MM.1S (cell line): ENCODE results near the gene COL4A3.

Experiments used
- DNase-seq: peaks from one replicate; pipeline ENCODE4 v3.0.0-alpha.2; 2015
- H2AFZ ChIP-seq: fragments of 300-600 bp; sonication (generic); 2 replicates; pipeline ENCODE4 v1.6.0; 2016; ENCODE audit warnings: antibody characterized with exemption, low read length
- H3F3A ChIP-seq: fragments of 300-600 bp; sonication (generic); 2 replicates; pipeline ENCODE4 v1.6.1; 2016; ENCODE audit warnings: mild to moderate bottlenecking, antibody characterized with exemption, low read length, moderate library complexity, mixed read lengths; ENCODE audit not compliant: insufficient read depth
- H3K27ac ChIP-seq: fragments of 300-600 bp; sonication (generic); 2 replicates; pipeline ENCODE4 v1.5.1; 2016; ENCODE audit warnings: mild to moderate bottlenecking, low read length
- H3K27me3 ChIP-seq: fragments of 300-600 bp; sonication (generic); replicated peaks from 2 replicates; pipeline ENCODE4 v1.6.0; 2016; ENCODE audit warnings: low read length; ENCODE audit not compliant: insufficient read depth
- H3K36me3 ChIP-seq: fragments of 300-600 bp; sonication (generic); replicated peaks from 2 replicates; pipeline ENCODE4 v1.6.1; 2016; ENCODE audit warnings: mild to moderate bottlenecking, low read length, mixed read lengths; ENCODE audit not compliant: insufficient read depth
- H3K4me1 ChIP-seq: fragments of 300-600 bp; sonication (generic); 2 replicates; pipeline ENCODE4 v1.6.1; 2016; ENCODE audit warnings: low read length, mixed read lengths
- H3K4me2 ChIP-seq: fragments of 300-600 bp; sonication (generic); 2 replicates; pipeline ENCODE4 v1.6.0; 2016; ENCODE audit warnings: low read depth, low read length
- H3K4me3 ChIP-seq: fragments of 300-600 bp; sonication (generic); 2 replicates; pipeline ENCODE4 v1.5.1; 2016; ENCODE audit warnings: low read length, mixed read lengths
- H3K79me2 ChIP-seq: fragments of 300-600 bp; sonication (generic); 2 replicates; pipeline ENCODE4 v1.6.1; 2016; ENCODE audit warnings: mixed run types, low read length, mixed read lengths
- H3K9ac ChIP-seq: fragments of 300-600 bp; sonication (generic); 2 replicates; pipeline ENCODE4 v1.6.1; 2016; ENCODE audit warnings: low read length, mixed read lengths
- H3K9me2 ChIP-seq: fragments of 300-600 bp; sonication (generic); replicated peaks from 2 replicates; pipeline ENCODE4 v1.6.1; 2016; ENCODE audit warnings: mild to moderate bottlenecking, low read length, mixed read lengths; ENCODE audit not compliant: insufficient read depth
- H3K9me3 ChIP-seq: fragments of 300-600 bp; sonication (generic); replicated peaks from 2 replicates; pipeline ENCODE4 v1.6.1; 2016; ENCODE audit warnings: mild to moderate bottlenecking, low read length, mixed read lengths; ENCODE audit not compliant: insufficient read depth
- H4K20me1 ChIP-seq: fragments of 300-600 bp; sonication (generic); 2 replicates; pipeline ENCODE4 v1.6.1; 2016; ENCODE audit warnings: mild to moderate bottlenecking, low read length, moderate library complexity, mixed read lengths; ENCODE audit not compliant: insufficient read depth
- EZH2 ChIP-seq: fragments of 300-600 bp; sonication (generic); optimal IDR thresholded peaks from 2 replicates; pipeline ENCODE3; 2017; ENCODE audit warnings: low read depth, mild to moderate bottlenecking, antibody characterized with exemption, low read length, mixed read lengths
- EZH2phosphoT487 ChIP-seq: fragments of 300-600 bp; sonication (generic); IDR thresholded peaks from 2 replicates; pipeline ENCODE4 v1.6.1; 2018; ENCODE audit warnings: antibody characterized with exemption, low read length
- TF ChIP-seq, protein P1 (sequence below): fragments of 300-600 bp; sonication (generic); IDR thresholded peaks from 2 replicates; pipeline ENCODE4 v1.5.1; 2016; ENCODE audit warnings: antibody characterized with exemption, low read length, mixed read lengths

Gene COL4A3

DNA sequence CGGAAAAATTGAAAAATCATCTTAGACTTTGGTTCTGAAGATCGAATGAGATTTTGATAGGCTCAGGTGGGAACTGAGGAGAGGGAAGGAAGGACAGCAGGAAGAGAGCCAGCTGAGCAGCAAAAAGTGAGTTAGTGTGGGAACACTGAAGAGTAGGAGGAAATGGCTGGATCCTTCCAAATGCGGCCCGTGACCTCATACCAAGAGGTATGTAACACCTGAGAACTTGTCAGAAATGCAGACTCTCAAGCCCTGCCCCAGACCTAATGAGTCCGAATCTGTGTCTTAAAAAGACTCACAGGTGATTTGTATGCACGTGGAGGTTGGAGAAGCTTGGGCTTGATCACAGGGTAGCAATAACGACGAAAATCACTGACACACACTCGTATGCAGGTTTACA, 42.0 kb downstream of the COL4A3 start:
- no peak overlapping the region for H3K4me2 ChIP-seq
- no peaks in the 10 kb centered on the region for H3K9me2 ChIP-seq
- H3K9ac ChIP-seq, result no peak overlapping the region
- no peaks in the 10 kb centered on the region for H3K27me3 ChIP-seq
- H3K9me3 ChIP-seq, result no peaks in the 10 kb centered on the region
- no peak for TF ChIP-seq EZH2phosphoT487
- TF ChIP-seq, protein P1, sequence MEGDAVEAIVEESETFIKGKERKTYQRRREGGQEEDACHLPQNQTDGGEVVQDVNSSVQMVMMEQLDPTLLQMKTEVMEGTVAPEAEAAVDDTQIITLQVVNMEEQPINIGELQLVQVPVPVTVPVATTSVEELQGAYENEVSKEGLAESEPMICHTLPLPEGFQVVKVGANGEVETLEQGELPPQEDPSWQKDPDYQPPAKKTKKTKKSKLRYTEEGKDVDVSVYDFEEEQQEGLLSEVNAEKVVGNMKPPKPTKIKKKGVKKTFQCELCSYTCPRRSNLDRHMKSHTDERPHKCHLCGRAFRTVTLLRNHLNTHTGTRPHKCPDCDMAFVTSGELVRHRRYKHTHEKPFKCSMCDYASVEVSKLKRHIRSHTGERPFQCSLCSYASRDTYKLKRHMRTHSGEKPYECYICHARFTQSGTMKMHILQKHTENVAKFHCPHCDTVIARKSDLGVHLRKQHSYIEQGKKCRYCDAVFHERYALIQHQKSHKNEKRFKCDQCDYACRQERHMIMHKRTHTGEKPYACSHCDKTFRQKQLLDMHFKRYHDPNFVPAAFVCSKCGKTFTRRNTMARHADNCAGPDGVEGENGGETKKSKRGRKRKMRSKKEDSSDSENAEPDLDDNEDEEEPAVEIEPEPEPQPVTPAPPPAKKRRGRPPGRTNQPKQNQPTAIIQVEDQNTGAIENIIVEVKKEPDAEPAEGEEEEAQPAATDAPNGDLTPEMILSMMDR, result no peak
- no peak for TF ChIP-seq EZH2
- no peaks in the 10 kb centered on the region for H3K79me2 ChIP-seq
- H3K27ac ChIP-seq, result no peak overlapping the region
- H4K20me1 ChIP-seq, result no peaks in the 10 kb centered on the region
- no peak for DNase-seq
- no peak overlapping the region for H2AFZ ChIP-seq
- no peaks in the 10 kb centered on the region for H3F3A ChIP-seq
- H3K4me3 ChIP-seq, result no peak overlapping the region
- no peaks in the 10 kb centered on the region for H3K4me1 ChIP-seq
- no peaks in the 10 kb centered on the region for H3K36me3 ChIP-seq

DNA sequence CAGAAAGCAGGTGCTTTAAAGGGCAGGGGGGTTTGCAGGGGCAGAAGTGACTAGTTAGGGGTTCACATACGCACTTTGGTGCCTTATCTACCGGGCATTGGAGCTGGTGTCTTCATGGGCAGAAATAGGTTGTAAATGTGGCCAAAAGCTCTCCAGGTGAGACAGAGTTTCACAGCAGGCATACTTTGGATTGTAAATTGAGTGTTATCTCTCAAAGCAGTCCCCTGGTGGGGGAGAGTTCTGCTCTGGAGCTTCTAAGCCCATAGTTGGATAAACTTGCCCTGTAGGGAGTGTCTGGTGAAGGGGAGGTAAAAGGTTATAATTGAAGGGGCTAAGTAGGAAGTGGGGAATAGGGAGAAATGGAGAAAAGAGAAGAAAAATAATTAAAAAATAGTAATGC, 43.1 kb downstream of the COL4A3 start:
- no peaks in the 10 kb centered on the region for H3K27me3 ChIP-seq
- no peaks in the 10 kb centered on the region for H3K36me3 ChIP-seq
- H3F3A ChIP-seq, result no peaks in the 10 kb centered on the region
- H3K27ac ChIP-seq, result no peak overlapping the region
- H3K9ac ChIP-seq, result no peak overlapping the region
- H2AFZ ChIP-seq, result no peak overlapping the region
- H3K4me1 ChIP-seq, result no peaks in the 10 kb centered on the region
- H3K9me3 ChIP-seq, result no peaks in the 10 kb centered on the region
- DNase-seq, result no peak
- no peaks in the 10 kb centered on the region for H4K20me1 ChIP-seq
- H3K4me2 ChIP-seq, result no peak overlapping the region
- no peak overlapping the region for H3K4me3 ChIP-seq
- H3K79me2 ChIP-seq, result no peaks in the 10 kb centered on the region
- TF ChIP-seq EZH2phosphoT487 (no peak), EZH2 (no peak)
- TF ChIP-seq, protein P1, result no peak
- H3K9me2 ChIP-seq, result no peaks in the 10 kb centered on the region

DNA sequence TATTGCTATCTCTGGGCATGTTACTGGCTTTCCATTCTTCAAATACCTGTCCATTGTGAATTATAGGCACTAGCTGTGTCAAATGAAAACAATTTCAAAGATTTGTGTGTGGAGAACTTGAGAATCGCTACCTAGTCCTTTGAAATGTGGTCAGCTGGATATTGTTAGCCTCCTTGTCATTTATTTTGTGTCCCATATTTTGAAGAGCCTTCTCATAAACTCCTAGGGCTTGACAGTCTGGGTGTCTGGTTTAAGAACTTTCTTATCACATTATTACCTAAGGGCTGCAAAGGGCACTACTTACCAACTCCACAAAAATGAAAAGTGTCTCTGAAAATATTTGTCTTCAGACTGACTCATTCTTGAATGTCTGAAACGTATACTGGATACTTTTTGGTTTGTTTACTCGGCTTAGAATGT, 50.2 kb downstream of the COL4A3 start:
- H3F3A ChIP-seq, result no peaks in the 10 kb centered on the region
- no peaks in the 10 kb centered on the region for H3K36me3 ChIP-seq
- H3K4me1 ChIP-seq, result no peaks in the 10 kb centered on the region
- no peaks in the 10 kb centered on the region for H3K9me2 ChIP-seq
- no peaks in the 10 kb centered on the region for H3K79me2 ChIP-seq
- H3K9ac ChIP-seq, result no peak overlapping the region
- H3K4me2 ChIP-seq, result no peak overlapping the region
- no peak for TF ChIP-seq EZH2
- TF ChIP-seq EZH2phosphoT487, result no peak
- TF ChIP-seq, protein P1, result no peak
- no peak for DNase-seq
- no peak overlapping the region for H3K27ac ChIP-seq
- no peaks in the 10 kb centered on the region for H3K27me3 ChIP-seq
- no peak overlapping the region for H2AFZ ChIP-seq
- H3K9me3 ChIP-seq, result no peaks in the 10 kb centered on the region
- H3K4me3 ChIP-seq, result no peak overlapping the region
- H4K20me1 ChIP-seq, result no peaks in the 10 kb centered on the region
